Transverse colon (tissue), 3 donors: Measurements from ENCODE around the gene PRUNE1.

ENCODE experiments used
- EP300 ChIP-seq: sonication (generic); formaldehyde crosslinking; IDR thresholded peaks from one replicate; pipeline ENCODE4 v1.6.1; 2017; ENCODE audit warnings: antibody characterized with exemption, low read depth
- POLR2A ChIP-seq: fragments of 450-650 bp; IDR thresholded peaks from one replicate; pipeline ENCODE4 v1.6.1; 2016; ENCODE audit warnings: antibody characterized with exemption, mild to moderate bottlenecking, moderate library complexity
- POLR2AphosphoS5 ChIP-seq, 3 donors: sonication (generic); formaldehyde crosslinking; IDR thresholded peaks; one replicate each; pipeline ENCODE4 v1.6.1; 2016; ENCODE audit warnings: antibody characterized with exemption in 3 of 3

DNA sequence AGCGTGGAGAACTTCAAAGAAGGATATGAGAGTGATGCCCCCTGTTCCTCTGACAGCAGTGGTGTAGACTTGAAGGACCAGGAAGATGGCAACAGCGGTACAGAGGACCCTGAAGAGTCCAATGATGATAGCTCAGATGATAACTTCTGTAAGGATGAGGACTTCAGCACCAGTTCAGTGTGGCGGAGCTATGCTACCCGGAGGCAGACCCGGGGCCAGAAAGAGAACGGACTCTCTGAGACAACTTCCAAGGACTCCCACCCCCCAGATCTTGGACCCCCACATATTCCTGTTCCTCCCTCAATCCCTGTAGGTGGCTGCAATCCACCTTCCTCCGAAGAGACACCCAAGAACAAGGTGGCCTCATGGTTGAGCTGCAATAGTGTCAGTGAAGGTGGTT lies 47.6 kb upstream of the PRUNE1 start:
- no peak for TF ChIP-seq POLR2A
- TF ChIP-seq EP300: no peak
- TF ChIP-seq POLR2AphosphoS5 (IDR thresholded peaks at IDR 0.05): no peak
